Mesenchymal stem cell (in vitro differentiated cells and primary cell): ENCODE data around the gene SH3GL2.

Experiments
- DNase-seq: peaks from one replicate; pipeline ENCODE4 v3.0.0-alpha.2; 2013
- H2AFZ ChIP-seq: one replicate; pipeline ENCODE4 v1.6.1; 2013; ENCODE audit warnings: low read depth, mild to moderate bottlenecking, control low read depth, inconsistent platforms, low read length, moderate library complexity
- H2AK5ac ChIP-seq: 2 replicates; pipeline ENCODE4 v1.6.1; 2013; ENCODE audit warnings: low read length, moderate library complexity, mild to moderate bottlenecking, inconsistent platforms; ENCODE audit not compliant: severe bottlenecking
- H2BK120ac ChIP-seq: one replicate; pipeline ENCODE4 v1.6.1; 2013; ENCODE audit warnings: low read depth, mild to moderate bottlenecking, inconsistent platforms, low read length, moderate library complexity
- H2BK12ac ChIP-seq, 2 experiments: one replicate each; pipeline ENCODE4 v1.6.1; 2013; ENCODE audit warnings: inconsistent platforms in 2 of 2, low read length in 2 of 2, mild to moderate bottlenecking in 2 of 2, moderate library complexity in 2 of 2, control low read depth in 1 of 2
- H2BK15ac ChIP-seq: one replicate; pipeline ENCODE4 v1.6.1; 2013; ENCODE audit warnings: mild to moderate bottlenecking, low read depth, inconsistent platforms; ENCODE audit not compliant: poor library complexity, severe bottlenecking
- H2BK5ac ChIP-seq: 2 replicates; pipeline ENCODE4 v1.6.1; 2013; ENCODE audit warnings: low read depth, mild to moderate bottlenecking, low read length, control low read depth, inconsistent platforms; ENCODE audit not compliant: poor library complexity, severe bottlenecking
- H3K14ac ChIP-seq, 2 experiments: one replicate each; pipeline ENCODE4 v1.6.1; 2013; ENCODE audit warnings: inconsistent platforms in 2 of 2, low read length in 2 of 2, control low read depth in 1 of 2, mild to moderate bottlenecking in 1 of 2, moderate library complexity in 1 of 2
- H3K18ac ChIP-seq, 2 experiments: one replicate each; pipeline ENCODE4 v1.6.1; 2013; ENCODE audit warnings: inconsistent platforms in 2 of 2, low read length in 2 of 2, control low read depth in 1 of 2, low read depth in 1 of 2, mild to moderate bottlenecking in 1 of 2
- H3K23ac ChIP-seq, 2 experiments: one replicate each; pipeline ENCODE4 v1.6.1; 2013; ENCODE audit warnings: inconsistent platforms in 2 of 2, low read length in 2 of 2, mild to moderate bottlenecking in 2 of 2, moderate library complexity in 2 of 2, control low read depth in 1 of 2
- H3K27ac ChIP-seq: 2 replicates; pipeline ENCODE4 v1.5.1; 2013; ENCODE audit warnings: mild to moderate bottlenecking, moderate library complexity, low read length, control low read depth, inconsistent platforms; ENCODE audit not compliant: poor library complexity, severe bottlenecking
- H3K27me3 ChIP-seq, 2 experiments: 2 replicates each; pipeline versions ENCODE4 v1.6.1 to v1.7.0; 2013; ENCODE audit warnings: low read length in 2 of 2, mild to moderate bottlenecking in 2 of 2, moderate library complexity in 2 of 2, control low read depth in 1 of 2, inconsistent platforms in 1 of 2; ENCODE audit not compliant: control insufficient read depth in 1 of 2, insufficient read depth in 1 of 2
- H3K36me3 ChIP-seq, 2 experiments: 2 replicates each; pipeline versions ENCODE4 v1.6.1 to v1.7.0; 2013; ENCODE audit warnings: low read length in 2 of 2, control low read depth in 1 of 2, inconsistent platforms in 1 of 2, low read depth in 1 of 2, mild to moderate bottlenecking in 1 of 2; ENCODE audit not compliant: insufficient read depth in 2 of 2, control insufficient read depth in 1 of 2
- H3K4ac ChIP-seq, 2 experiments: one replicate each; pipeline ENCODE4 v1.6.1; 2013; ENCODE audit warnings: inconsistent platforms in 2 of 2, low read length in 2 of 2, mild to moderate bottlenecking in 2 of 2, moderate library complexity in 2 of 2, control low read depth in 1 of 2, low read depth in 1 of 2
- H3K4me1 ChIP-seq: 2 replicates; pipeline ENCODE4 v1.6.1; 2013; ENCODE audit warnings: low read depth, low read length, control low read depth; ENCODE audit not compliant: control insufficient read depth, insufficient read depth
- H3K4me2 ChIP-seq: 2 replicates; pipeline ENCODE4 v1.6.1; 2013; ENCODE audit warnings: low read length, mild to moderate bottlenecking, inconsistent platforms; ENCODE audit not compliant: poor library complexity, severe bottlenecking
- H3K4me3 ChIP-seq, 2 experiments: 2 replicates each; pipeline versions ENCODE4 v1.5.1 to v1.7.0; 2013; ENCODE audit warnings: low read length in 2 of 2, mild to moderate bottlenecking in 2 of 2, control low read depth in 1 of 2, low read depth in 1 of 2; ENCODE audit not compliant: insufficient read depth in 1 of 2
- H3K79me1 ChIP-seq: replicated peaks from 2 replicates; pipeline ENCODE4 v1.6.1; 2013; ENCODE audit warnings: mild to moderate bottlenecking, control low read depth, low read length, inconsistent platforms; ENCODE audit not compliant: poor library complexity, severe bottlenecking
- H3K9ac ChIP-seq: 2 replicates; pipeline ENCODE4 v1.7.0; 2013; ENCODE audit warnings: mild to moderate bottlenecking, low read length, moderate library complexity
- H3K9me3 ChIP-seq: 2 replicates; pipeline ENCODE4 v1.7.0; 2013; ENCODE audit warnings: mild to moderate bottlenecking, low read length; ENCODE audit not compliant: control insufficient read depth
- H4K8ac ChIP-seq: one replicate; pipeline ENCODE4 v1.6.1; 2013; ENCODE audit warnings: inconsistent platforms, mild to moderate bottlenecking, low read length, moderate library complexity
- H4K91ac ChIP-seq: one replicate; pipeline ENCODE4 v1.6.1; 2013; ENCODE audit warnings: mild to moderate bottlenecking, low read length, inconsistent platforms
- WGBS: methylation state at CpG from one replicate; pipeline ENCODE4 v1.1.7; 2013; ENCODE audit warnings: mixed read lengths; 5-methylcytosine and 5-hydroxymethylcytosine counted together

Gene SH3GL2

DNA sequence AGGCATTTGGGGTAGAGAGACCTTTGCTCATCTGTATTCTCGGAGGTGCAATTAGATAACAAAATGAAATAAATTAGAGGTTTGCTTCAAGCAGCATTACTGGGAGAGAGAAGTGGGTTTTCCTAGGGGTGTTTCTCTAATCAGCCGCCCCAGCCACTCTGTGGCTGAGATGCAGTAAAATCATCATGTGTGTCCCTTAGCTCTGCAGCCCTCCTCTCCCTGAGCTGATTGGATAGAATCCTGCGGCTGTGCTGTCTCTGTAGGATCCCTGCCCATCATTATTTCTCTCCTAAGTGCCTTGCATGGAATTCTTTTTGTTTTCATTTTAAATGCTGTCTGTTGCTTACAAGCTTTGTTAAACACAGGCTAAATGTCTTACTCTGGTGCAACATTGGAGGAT, 171.4 kb downstream of the SH3GL2 start:
- no peak overlapping the region for H2AFZ ChIP-seq
- no peak overlapping the region for H2BK120ac ChIP-seq
- no peak overlapping the region for H2BK15ac ChIP-seq
- H3K23ac ChIP-seq = no peak overlapping the region
- no peak overlapping the region for H4K91ac ChIP-seq
- H4K8ac ChIP-seq = no peak overlapping the region
- H3K4me2 ChIP-seq = no peak overlapping the region
- WGBS = 77% methylated on average over 2 of the region's 3 CpGs
- no peak overlapping the region for H2BK12ac ChIP-seq
- H2BK5ac ChIP-seq = no peak overlapping the region
- H3K4ac ChIP-seq = no peak overlapping the region
- H3K27me3 ChIP-seq = peaks cover 0 to 16% of the 10 kb centered on the region in 2 experiments
- H3K4me1 ChIP-seq = no peaks in the 10 kb centered on the region
- H2AK5ac ChIP-seq = no peak overlapping the region
- H3K27ac ChIP-seq = no peak overlapping the region
- no peaks in the 10 kb centered on the region for H3K79me1 ChIP-seq
- no peak overlapping the region for H3K4me3 ChIP-seq
- no peak overlapping the region for H3K9ac ChIP-seq
- H3K9me3 ChIP-seq = peaks cover 4% of the 10 kb centered on the region
- DNase-seq = no peak
- H3K36me3 ChIP-seq = no peaks in the 10 kb centered on the region
- no peak overlapping the region for H3K18ac ChIP-seq
- H3K14ac ChIP-seq = no peak overlapping the region

DNA sequence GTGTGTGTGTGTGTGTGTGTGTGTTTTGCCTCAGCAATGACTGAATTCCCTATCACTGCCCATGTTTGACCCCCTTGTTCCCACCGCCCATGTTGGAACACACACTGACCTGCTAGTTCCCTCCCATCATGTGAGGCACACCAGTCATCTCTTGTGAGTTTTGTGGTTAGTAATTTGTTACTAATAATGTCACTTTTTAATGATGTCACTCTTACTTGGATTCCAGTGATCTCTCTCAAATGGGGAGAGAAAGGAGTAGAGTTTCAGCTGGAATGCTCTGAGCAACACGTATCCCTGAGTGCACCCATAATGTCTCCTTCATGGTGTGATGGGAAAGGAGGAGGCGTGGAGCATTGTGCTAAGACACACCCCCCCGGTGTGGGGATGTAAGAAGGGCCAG, 172.6 kb downstream of the SH3GL2 start:
- H2BK12ac ChIP-seq = no peak overlapping the region
- no peak overlapping the region for H3K18ac ChIP-seq
- no peak overlapping the region for H4K91ac ChIP-seq
- peaks cover 0 to 16% of the 10 kb centered on the region in 2 experiments for H3K27me3 ChIP-seq
- H4K8ac ChIP-seq = no peak overlapping the region
- no peaks in the 10 kb centered on the region for H3K36me3 ChIP-seq
- no peak overlapping the region for H2BK15ac ChIP-seq
- WGBS = 69% methylated on average over 2 of the region's 4 CpGs
- no peak overlapping the region for H3K14ac ChIP-seq
- H3K4me1 ChIP-seq = no peaks in the 10 kb centered on the region
- peaks cover 4% of the 10 kb centered on the region for H3K9me3 ChIP-seq
- H2BK120ac ChIP-seq = no peak overlapping the region
- H3K4me2 ChIP-seq = no peak overlapping the region
- H3K27ac ChIP-seq = no peak overlapping the region
- no peak overlapping the region for H3K4me3 ChIP-seq
- no peak overlapping the region for H2AK5ac ChIP-seq
- H3K79me1 ChIP-seq = no peaks in the 10 kb centered on the region
- H3K9ac ChIP-seq = no peak overlapping the region
- no peak overlapping the region for H2AFZ ChIP-seq
- no peak overlapping the region for H3K4ac ChIP-seq
- no peak for DNase-seq
- H2BK5ac ChIP-seq = no peak overlapping the region
- no peak overlapping the region for H3K23ac ChIP-seq

DNA sequence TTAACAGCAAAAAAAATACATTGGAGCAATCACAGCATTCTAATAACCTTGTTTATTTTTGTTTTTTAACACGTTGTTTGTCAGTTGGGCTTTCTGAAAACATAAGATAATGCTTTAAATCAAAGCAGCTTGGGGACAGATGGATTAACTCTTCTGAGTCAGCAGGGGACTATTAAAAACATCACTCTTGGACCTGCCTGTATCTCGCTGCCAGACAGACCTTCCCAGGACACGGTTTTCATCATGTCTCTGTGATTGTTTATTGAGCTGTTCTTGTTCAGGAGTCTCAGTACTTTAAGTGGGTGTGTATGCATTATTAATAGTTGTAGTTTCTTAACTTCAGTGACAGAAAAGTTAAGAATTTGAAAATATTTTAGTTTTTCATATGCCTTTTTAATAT, 173.2 kb downstream of the SH3GL2 start:
- Histone ChIP-seq H3K27me3 (peaks cover 0 to 16% of the 10 kb centered on the region in 2 experiments), H3K27ac (no peak overlapping the region), H2BK15ac (no peak overlapping the region), H3K23ac (no peak overlapping the region), H3K4me1 (no peaks in the 10 kb centered on the region), H2BK5ac (no peak overlapping the region), H4K91ac (no peak overlapping the region), H4K8ac (no peak overlapping the region), H3K4me3 (no peak overlapping the region), H3K9ac (no peak overlapping the region), H3K18ac (no peak overlapping the region), H2BK120ac (no peak overlapping the region), H2BK12ac (no peak overlapping the region), H3K4ac (no peak overlapping the region), H3K36me3 (no peaks in the 10 kb centered on the region), H3K4me2 (no peak overlapping the region), H2AFZ (no peak overlapping the region), H3K79me1 (no peaks in the 10 kb centered on the region), H2AK5ac (no peak overlapping the region), H3K9me3 (peaks cover 4% of the 10 kb centered on the region), H3K14ac (no peak overlapping the region)
- 56% methylated on average over 3 of the region's 3 CpGs for WGBS
- no peak for DNase-seq

DNA sequence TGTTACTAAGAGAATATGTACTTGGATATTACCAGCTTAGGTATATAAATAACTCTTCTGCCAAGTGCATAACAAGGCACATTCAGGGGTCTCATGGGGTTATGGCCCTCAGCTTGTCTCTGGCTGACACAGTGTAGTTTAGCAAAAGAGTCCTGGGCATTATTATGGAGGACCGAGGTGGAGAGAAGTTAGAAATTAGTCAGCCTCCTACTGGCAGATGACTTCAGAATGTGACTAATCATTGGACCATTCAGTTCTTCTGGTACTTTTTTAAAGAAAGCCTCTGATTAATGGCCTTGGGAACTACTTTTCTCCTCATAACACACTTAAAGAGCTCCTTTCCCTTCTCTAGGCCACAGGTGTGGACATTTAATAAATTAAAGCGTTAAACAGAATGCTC, 178.9 kb downstream of the SH3GL2 start:
- Histone ChIP-seq H3K4me1 (no peaks in the 10 kb centered on the region), H3K79me1 (no peaks in the 10 kb centered on the region), H4K8ac (no peak overlapping the region), H2BK120ac (no peak overlapping the region), H3K14ac (no peak overlapping the region), H3K23ac (no peak overlapping the region), H2BK5ac (no peak overlapping the region), H2BK12ac (no peak overlapping the region), H3K36me3 (no peaks in the 10 kb centered on the region), H3K27ac (no peak overlapping the region), H3K4me3 (no peak overlapping the region), H3K27me3 (peaks cover 0 to 15% of the 10 kb centered on the region in 2 experiments), H3K4ac (no peak overlapping the region), H2AFZ (no peak overlapping the region), H3K4me2 (no peak overlapping the region), H3K18ac (no peak overlapping the region), H3K9ac (no peak overlapping the region), H2BK15ac (no peak overlapping the region), H4K91ac (no peak overlapping the region), H3K9me3 (peaks cover 4% of the 10 kb centered on the region), H2AK5ac (no peak overlapping the region)
- 74% methylated on average over 2 of the region's 2 CpGs for WGBS
- DNase-seq = no peak
